GM18520 (cell line): ENCODE measurements around the gene COG3.

Experiments used
- ATAC-seq: cut with Tn5 transposase; IDR thresholded peaks from one replicate; pipeline ENCODE4 v1.9.1; 2021; ENCODE audit not compliant: unreplicated experiment

The COG3 gene

DNA sequence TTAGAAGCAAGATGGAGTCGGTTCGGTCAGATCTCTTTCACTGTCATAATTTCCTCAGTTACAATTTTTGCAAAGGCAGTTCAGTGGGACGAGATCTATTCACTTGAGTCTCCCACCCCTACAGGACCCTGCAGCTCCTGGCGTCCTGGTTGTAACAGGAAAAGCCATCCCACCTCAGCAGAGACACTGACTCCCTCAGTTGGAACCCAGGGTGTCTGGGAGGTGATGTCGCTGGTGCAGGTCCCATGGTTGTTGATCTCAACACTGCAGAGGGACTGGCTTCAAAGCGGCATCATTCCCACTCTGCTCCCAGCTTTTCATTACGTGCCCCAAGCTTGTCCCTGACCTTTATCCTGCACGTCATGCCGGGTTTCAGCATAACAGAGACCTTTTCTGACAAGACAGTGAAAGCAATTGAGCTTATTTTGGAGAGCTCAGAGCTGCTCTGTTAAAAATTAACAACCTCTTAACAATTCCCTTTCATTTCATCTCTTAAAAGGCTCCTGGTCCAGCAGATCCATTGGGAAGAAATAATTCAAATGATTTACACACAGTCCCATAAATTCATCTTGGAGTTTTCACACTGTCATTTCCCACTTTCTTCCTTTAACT, 17.6 kb upstream of the COG3 start:
- no peak for ATAC-seq

DNA sequence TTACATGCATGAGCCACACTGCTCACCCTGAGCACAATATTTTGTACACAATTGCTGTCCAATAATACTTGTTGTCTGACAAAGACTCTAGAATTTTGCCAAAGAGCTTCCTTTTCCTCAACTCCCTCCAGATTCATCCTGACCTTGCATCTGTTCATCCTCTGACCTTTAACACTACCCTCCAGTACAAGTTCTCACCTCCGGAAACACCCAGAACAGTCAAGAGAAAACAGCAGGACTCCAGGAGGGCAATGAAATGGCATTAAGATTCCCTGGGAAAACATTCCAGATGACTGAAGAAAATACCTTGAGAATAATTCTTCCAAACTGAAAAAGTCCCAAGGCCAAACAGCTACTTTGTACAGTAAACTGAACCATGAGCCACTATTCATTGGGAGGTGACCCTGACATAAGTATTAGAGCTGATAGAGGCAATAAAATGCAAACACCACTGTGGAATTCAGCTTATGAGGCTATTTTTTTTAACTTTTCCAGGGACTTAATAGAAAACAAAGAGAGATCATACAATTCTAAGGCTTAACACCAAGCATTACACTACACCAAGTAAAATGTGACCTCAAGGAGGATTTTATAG, 15.7 kb upstream of the COG3 start:
- no peak for ATAC-seq

DNA sequence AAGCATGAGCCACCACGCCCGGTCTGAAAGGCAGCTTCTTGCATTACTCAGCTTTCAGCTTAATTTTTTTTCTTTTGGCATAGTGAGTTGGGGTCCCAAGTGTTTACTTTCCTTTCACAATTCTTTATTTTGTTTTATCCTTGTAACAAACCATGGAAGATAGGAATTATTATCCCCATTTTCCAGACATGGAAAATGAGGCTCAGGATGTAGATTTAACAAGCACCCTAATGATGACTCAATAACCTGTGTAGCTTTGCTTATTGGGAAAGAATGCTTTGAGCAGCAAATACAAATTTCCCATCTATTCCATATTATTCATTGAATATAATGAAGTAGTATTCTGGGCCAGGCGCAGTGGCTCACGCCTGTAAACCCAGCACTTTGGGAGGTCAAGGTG, 13.5 kb upstream of the COG3 start:
- no peak for ATAC-seq

DNA sequence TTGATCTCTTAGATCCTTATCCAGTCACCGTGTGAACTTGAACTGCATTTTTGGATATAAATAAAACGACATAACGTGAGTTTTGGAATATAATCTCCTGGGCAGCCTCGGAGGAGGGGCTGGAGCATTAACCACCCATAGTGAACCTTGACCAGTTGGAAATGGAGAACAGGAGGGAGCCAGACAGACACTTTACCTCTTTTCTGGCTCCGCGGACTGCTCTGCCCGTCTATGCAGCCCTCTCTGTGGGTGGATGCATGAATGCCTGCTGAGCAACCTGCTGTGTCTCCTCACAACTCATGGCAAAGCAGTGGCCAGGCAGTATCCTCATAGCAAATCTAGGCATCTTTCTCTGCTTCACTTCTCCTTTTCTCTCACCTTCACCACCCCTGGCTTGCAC, 10.5 kb upstream of the COG3 start:
- ATAC-seq: no peak

DNA sequence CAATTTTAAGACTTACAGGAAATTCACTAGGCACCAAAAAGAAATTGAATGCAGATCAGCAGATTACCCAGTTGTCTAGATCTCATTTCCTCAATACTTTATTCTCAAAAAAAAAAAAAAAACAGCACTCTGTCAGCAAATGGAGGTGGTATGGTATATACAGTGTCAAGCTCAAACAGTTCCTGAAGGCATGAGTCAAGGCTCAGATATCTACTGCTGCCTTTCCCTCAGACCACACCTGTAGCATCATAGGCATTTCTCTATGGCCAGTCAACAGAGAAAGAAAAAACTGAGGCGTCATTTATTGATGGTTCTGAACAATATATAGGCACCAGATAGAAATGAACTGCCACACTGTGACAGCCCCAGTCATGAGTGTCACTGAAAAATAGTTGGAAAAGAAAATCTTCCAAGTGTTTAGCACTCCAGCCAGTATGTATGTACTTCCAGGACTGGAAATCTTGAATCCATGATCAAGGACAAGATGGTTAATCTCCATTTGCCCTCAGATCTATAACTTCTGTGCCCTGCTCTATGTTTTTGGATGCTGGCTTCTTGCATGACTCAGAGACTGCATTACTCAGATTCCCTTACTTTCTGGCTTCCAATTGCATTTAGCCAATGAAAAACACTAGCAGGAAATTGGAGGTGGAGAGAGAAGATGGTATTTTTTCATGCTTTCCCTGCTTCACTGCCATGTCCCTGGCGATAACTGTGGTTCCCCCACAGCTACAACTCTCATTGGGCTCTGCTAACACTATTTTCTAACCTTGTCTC, 8.4 kb upstream of the COG3 start:
- ATAC-seq: no peak

DNA sequence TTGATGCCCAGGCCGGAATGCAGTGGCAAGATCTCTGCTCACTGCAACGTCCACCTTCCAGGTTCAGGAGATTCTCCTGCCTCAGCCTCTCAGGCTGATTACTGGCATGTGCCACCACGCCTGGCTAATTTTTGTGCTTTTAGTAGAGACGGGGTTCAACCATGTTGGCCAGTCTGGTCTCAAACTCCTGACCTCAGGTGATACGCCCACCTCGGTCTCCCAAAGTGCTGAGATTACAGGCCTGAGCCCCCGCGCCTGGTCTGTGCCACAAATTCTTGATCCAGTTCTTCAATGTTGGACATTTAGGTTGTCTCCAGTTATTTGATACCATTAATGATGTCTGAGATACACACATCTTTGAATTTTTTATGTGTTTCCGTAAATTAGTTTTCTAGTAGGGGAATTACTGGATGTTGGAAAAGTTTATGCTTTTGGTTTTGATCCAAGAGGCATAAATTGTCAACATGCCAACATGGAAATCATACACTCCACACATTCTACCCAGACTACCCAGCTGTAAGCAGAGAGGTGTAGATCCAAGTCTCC, 525 bp upstream of the COG3 start:
- no peak for ATAC-seq

DNA sequence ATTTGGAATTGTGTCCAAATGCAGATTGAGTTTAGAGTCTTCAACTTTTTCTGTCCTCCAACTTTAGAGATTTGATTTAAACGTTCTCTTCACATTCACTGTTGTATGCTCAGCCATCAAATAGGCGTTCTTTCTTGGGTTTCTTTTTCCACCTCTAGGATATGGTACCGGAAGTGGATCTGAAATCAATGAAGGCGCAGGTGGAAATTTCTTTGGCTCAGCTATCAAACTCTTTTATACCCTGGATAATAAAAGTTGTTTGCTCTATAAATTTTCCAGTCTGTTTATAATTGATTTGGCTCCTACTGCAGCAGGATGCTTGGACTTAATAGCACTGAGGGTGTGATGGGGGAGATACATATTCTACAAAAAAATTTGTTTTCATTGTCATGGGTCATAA, 1.6 kb downstream of the COG3 start:
- no peak for ATAC-seq

DNA sequence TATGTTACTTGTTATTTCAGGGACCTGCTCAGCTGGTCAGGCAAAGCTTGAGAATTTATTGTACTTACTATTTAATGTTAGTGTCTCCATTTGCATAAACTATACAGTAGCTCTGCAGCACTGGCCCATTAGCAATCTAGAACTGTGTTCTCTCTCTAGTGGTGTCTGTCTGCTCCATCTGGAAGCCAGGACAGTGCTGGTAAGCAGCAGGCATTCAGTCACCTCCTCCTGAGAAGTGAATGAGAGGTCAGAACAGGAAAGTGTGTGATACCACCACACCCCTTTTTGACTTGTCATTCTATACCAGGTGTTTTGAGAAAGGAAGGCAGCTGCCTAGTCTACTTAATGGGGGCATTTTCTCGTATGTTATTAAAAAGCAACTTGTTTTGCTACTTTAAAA, 3.9 kb downstream of the COG3 start:
- no peak for ATAC-seq

DNA sequence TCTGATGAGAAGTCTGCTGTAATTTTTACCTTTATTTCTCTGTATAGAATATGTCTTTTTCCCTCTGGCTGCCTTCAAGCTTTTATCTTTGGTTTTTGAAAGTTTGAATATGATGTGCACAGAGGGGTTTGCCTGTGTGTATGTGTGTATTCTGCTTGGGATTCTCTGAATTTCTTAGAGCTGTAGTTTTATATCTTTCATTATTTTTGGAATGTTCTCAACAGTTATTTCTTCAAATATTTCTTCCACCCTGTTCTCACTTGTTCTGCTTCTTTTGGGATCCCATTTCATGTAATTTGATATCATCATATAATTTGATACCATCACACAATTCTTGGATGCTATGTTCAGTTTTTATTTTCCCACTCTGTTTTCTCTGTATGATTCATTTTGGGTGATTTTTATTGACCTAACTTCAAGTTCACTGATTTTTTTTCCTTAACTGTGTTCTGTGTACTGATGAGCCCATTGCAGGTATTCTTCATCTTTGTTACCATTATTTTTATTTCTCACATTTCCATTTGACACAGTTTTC, 7.5 kb downstream of the COG3 start:
- no peak for ATAC-seq

DNA sequence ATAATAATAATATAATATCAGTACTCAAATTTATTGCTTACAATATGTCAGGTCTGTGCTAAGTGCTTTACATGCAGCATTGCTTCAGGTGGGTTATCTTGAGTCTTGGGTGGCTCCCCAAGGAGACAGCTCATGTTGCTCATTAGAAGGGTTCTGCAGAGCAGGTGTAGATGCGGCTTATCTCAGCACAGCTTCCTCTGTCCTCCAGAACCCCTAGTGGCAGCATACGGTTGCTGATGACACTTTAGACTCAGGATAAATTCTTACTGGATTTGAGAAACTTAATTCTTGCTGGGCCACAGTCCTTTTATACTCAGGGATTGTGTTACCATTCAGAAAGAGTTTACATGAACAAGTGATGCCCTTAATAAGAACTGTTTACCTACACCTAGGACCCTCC, 8.9 kb downstream of the COG3 start:
- ATAC-seq: no peak

DNA sequence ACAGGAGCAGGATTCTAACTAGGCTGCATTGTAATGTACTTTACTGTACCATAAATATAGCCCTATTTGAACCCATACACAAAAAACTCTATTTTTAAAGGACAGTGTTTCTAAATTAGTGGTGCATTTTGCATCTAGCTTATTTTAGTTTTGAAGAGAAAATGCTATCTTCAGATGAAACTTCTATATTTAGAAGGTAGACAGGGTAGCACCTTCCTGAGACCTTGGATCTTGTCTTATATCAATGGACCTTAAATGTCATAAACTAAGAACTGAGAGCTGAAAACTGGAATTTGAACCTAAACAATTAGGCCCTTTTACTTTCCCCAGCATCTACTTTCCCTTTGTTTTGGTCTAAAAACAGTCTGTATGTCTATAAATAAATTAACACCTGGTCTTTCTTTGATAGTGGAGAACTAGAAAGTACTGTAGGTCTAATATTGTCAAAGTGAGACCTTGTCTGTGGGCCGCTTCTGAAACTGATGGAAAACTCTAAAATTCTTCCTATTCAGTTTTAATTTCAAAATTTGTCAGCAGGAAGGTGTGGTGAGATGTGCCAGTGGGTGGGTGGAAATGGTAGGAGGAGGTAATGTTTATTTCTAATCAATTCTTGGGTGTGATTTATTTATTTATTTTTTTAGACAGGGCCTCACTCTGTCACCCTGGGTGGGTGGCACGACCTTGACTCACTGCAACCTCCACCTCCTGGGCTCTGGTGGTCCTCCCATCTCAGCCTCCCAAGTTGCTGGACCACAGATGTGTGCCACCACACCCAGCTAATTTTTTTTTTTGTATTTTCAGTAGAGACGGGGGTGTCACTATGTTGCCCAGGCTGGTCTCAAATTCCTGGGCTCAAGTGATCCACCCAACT, 10.1 kb downstream of the COG3 start:
- no peak for ATAC-seq

DNA sequence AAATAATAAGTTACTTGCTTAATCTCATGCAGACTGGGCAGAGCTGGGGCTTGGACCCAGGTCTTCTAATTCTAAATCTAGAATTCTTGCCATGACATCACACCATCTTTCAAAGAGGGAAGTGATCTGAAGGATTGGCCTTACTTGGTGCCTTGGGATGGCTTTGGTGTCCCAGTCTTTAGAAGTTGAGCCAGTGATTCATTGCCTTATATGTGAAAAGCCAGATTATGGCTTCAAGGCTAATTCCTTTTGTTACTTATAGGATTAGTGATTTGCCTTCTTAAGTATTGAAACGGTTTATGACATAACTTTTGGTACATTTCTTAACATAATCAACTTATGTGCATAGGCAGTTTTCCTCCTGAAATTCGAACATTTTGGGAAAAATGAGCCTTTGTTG, 14.9 kb downstream of the COG3 start:
- ATAC-seq: no peak

DNA sequence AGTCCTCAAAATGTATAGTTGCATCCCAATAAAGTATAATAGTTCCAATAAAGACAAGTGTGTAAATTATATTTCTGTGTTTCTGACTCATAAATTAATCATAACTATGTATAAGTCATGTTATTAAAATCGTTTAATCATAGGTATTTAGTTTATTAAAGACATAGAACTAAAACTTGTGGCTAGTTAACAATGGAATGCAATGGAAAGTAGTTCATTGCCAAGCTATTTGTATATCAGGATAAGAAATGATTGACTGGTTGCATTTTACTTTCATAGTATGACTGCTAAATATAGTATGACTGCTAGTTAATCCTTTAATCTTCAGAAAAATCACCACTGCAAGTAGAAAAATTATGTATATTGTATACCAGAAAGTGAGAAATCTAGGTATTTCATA, 16.9 kb downstream of the COG3 start:
- no peak for ATAC-seq

DNA sequence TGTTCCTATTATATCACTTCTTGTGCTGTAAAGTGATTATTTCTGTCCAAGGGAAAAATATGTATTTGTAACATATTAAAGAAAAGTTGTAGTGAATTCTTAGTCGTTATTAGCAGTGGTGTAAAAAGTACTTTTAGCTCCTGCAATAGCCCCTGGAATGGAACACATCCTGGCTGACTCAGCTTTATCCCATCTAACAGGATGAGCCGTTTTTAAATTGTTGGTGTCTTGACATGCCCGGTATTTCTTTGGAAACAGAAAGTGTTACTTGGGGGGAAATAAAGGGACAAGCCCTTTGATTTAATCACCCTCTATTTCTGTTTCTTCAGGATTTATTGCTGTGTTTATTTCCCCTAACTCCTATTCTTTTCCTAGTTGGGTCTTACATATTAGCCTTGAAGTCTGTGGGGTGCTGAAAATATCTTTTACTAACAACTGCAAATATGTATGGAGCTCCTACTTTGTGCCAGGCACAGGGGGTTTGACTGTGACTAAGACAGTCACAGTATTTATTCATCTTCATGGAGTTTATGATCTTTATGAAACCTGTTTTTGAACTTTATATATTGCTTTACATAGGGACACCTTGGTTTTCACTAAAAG, 17.9 kb downstream of the COG3 start:
- no peak for ATAC-seq

DNA sequence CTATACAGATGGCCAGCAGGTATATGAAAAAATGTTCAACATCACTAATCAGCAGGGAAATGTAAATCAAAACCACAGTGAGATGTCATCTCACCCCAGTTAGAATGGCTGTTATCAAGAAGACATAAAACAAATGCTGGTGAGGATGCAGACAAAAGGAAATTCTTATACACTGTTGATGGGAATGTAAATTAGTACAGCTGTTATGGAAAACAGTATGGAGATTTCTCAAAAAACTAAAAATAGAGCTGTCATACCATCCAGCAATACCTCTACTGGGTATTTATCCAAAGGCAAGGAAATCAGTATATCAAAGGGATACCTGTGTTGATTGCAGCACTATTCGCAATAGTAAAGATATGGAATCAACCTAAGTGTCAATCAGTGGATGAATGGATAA, 22.9 kb downstream of the COG3 start:
- ATAC-seq: no peak

DNA sequence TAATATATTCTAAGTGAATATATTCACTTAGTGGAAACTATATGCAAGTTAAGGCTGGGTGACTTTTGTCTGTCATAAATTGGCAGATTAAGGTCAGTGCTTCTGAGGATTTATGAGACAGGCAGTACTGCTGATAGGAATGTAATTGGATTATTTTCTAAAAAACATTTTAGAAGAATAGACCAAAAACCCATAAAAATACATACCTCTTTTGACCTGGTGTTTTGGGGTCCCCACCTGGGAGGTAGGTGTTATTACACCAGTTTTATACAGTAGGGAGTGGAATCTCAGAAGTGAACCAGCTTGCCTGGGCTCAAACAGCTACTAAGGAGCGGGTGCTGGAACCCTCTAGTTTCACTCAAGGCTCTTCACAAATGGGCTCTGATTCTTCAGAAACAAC, 25.3 kb downstream of the COG3 start:
- no peak for ATAC-seq

DNA sequence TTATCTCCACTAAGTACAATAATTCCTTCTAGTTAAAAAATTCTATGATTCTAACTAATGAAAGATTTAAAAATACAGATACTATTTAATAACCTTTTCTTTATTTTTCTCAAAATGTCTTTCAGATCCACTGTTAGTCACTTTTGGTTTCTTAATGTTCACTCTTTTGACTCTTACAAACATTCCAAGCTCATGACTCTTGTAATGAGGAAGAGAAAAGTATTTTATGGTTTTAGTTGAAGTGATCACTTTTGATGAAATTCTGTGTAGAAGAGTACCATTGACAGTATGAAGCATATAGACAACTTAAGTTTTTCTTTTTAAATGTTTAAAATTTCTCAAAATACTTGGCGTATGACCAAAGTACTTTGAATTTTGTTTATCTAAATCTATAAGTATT, 27.8 kb downstream of the COG3 start:
- no peak for ATAC-seq

DNA sequence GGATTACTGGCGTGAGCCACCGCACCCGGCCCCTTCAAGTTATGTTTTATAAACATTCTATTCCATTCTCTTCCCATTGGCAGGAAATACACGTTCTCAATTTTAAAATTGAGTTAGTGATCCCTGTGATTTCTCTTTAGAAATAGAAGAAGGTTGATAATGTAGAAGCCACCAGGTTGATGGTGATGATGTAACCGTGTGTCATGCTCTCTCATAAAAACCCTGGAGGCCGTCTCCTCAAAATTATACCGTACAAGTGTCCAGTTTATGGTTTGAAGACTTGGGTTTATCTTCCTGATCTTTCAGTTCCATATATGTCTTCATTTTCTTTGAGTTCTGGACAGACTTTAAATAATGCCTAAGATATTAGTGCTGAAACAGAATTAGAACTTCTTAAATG, 32.2 kb downstream of the COG3 start:
- ATAC-seq: no peak

DNA sequence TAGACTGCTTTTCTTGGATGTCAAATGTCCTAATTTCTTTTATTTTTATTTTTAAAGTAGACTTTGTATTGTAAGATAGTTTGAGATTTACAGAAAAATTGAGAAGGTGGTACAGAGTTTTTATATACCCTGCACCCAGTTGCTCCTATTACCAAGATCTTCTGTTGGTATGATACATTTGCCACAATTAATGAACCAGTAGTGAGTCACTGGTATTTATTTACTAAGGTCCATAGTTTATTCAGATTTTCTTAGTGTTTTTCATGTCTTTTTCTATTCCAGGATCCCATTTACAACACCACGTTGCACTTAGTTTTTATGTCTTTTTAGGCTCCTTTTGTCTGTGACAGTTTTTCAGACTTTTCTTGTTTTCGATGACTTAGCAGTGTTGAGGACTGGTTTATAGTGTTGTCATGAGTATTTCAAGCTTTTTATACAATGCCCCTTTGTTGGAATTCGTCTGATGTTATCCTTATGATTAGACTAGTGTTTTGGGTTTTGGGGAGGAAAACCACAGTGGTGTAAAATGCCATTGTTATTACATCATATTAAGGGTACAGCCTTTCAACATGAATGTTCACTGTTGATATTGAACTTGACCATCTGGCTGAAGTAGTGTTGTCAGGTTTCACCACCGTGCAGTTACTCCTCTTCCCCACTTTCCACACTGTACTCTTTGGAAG, 35.9 kb downstream of the COG3 start:
- no peak for ATAC-seq

DNA sequence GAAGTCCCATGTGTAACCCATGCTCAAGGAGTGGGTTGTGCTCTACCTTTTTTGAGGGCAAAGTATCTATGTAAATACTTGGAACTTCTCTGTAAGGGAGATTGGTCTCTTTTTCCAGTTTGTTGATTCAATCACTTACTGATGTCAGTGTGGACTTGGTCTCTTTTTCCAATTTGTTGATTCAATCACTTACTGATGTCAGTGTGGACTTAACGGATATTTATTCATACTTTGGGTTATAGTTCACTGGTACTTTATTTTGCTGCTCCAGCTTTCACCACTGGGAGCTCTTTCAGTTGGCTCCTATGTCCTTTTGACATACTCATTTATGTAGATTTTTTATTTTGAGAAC, 36.4 kb downstream of the COG3 start:
- ATAC-seq: no peak
